BLaER1 treated with 17β-estradiol and CSF1 and Interleukin-3, amounts not matched to agents 10 nM and 100 nM (cell line): ENCODE measurements around the gene ACOD1.
A peak's percentile ranks its signal among the peaks of the same experiment; 100 is the strongest.

Experiments used
- H3K27ac ChIP-seq, 11 experiments: shearing (Covaris generic); formaldehyde crosslinking; 2 replicates each; pipeline ENCODE4 v1.8.1; 2022
- H3K27me3 ChIP-seq, 11 experiments: shearing (Covaris generic); formaldehyde crosslinking; 2 replicates each; pipeline ENCODE4 v1.8.1; 2022
- H3K36me3 ChIP-seq, 11 experiments: shearing (Covaris generic); formaldehyde crosslinking; 2 replicates each; pipeline ENCODE4 v1.8.1; 2022
- H3K4me1 ChIP-seq, 10 experiments: shearing (Covaris generic); formaldehyde crosslinking; 2 replicates each; pipeline ENCODE4 v1.8.1; 2022
- H3K4me2 ChIP-seq, 11 experiments: shearing (Covaris generic); formaldehyde crosslinking; 2 replicates each; pipeline ENCODE4 v1.8.1; 2022
- H3K4me3 ChIP-seq, 10 experiments: shearing (Covaris generic); formaldehyde crosslinking; 2 replicates each; pipeline ENCODE4 v1.8.1; 2022
- H3K9ac ChIP-seq, 11 experiments: shearing (Covaris generic); formaldehyde crosslinking; 2 replicates each; pipeline ENCODE4 v1.8.1; 2022
- H3K9me3 ChIP-seq, 11 experiments: shearing (Covaris generic); formaldehyde crosslinking; replicated peaks in 1 of 11; 2 replicates each; pipeline ENCODE4 v1.8.1; 2022
- H4K20me1 ChIP-seq, 11 experiments: shearing (Covaris generic); formaldehyde crosslinking; 2 replicates each; pipeline ENCODE4 v1.8.1; 2022
- Cebpa-rat ChIP-seq, 11 experiments: shearing (Covaris generic); IDR thresholded peaks; 2 replicates each; pipeline ENCODE4 v1.8.1; 2022

Gene ACOD1

GRCh38 chr13:76973920-76974617 is 25.8 kb downstream of the ACOD1 start:
- Histone ChIP-seq H3K27ac (no peak overlapping the region), H3K9me3 (no peaks in the 10 kb centered on the region), H3K4me3 (no peak overlapping the region), H3K4me2 (no peak overlapping the region), H3K27me3 (no peaks in the 10 kb centered on the region), H3K9ac (no peak overlapping the region), H3K36me3 (no peaks in the 10 kb centered on the region), H3K4me1 (peaks cover 0 to 12% (median 0%) of the 10 kb centered on the region in 10 experiments; a peak in 4 of 20 replicates), H4K20me1 (no peaks in the 10 kb centered on the region)
- no peak for TF ChIP-seq Cebpa-rat (IDR thresholded peaks at IDR 0.05)

- Histone ChIP-seq H3K36me3 (no peaks in the 10 kb centered on the region), H3K9ac (no peak overlapping the region), H3K9me3 (no peaks in the 10 kb centered on the region), H3K27ac (no peak overlapping the region), H3K4me1 (peaks cover 0 to 12% (median 0%) of the 10 kb centered on the region in 10 experiments; a peak in 4 of 20 replicates), H3K4me3 (no peak overlapping the region), H3K27me3 (no peaks in the 10 kb centered on the region), H4K20me1 (no peaks in the 10 kb centered on the region), H3K4me2 (no peak overlapping the region)
- TF ChIP-seq Cebpa-rat (IDR thresholded peaks at IDR 0.05), result no peak
These were observed 26.3 kb downstream of the ACOD1 start for GRCh38 chr13:76974618-76974975.

GRCh38 chr13:76975863-76976262 is 27.6 kb downstream of the ACOD1 start:
- no peak overlapping the region for H3K27ac ChIP-seq

GRCh38 chr13:76976490-76976889 is 28.2 kb downstream of the ACOD1 start:
- Histone ChIP-seq H3K9me3 (no peaks in the 10 kb centered on the region), H3K27ac (no peak overlapping the region), H3K4me2 (no peak overlapping the region)

More at GRCh38 chr13:76975863-76976262, 27.6 kb downstream of the ACOD1 start:
- Histone ChIP-seq H3K9ac (no peak overlapping the region), H3K4me1 (peaks cover 0 to 12% (median 0%) of the 10 kb centered on the region in 10 experiments; a peak in 4 of 20 replicates), H3K4me3 (no peak overlapping the region), H3K9me3 (no peaks in the 10 kb centered on the region), H3K4me2 (no peak overlapping the region), H3K27me3 (no peaks in the 10 kb centered on the region), H3K36me3 (no peaks in the 10 kb centered on the region), H4K20me1 (no peaks in the 10 kb centered on the region)
- no peak for TF ChIP-seq Cebpa-rat (IDR thresholded peaks at IDR 0.05)

GRCh38 chr13:76976929-76977328 is 28.6 kb downstream of the ACOD1 start:
- TF ChIP-seq Cebpa-rat (IDR thresholded peaks at IDR 0.05), result no peak
- Histone ChIP-seq H3K27ac (no peak overlapping the region), H3K36me3 (no peaks in the 10 kb centered on the region), H3K9ac (no peak overlapping the region), H3K4me1 (peaks cover 0 to 12% (median 1%) of the 10 kb centered on the region in 10 experiments; a peak in 8 of 20 replicates), H4K20me1 (no peaks in the 10 kb centered on the region), H3K9me3 (no peaks in the 10 kb centered on the region), H3K4me2 (no peak overlapping the region), H3K27me3 (no peaks in the 10 kb centered on the region), H3K4me3 (no peak overlapping the region)

More at GRCh38 chr13:76976490-76976889, 28.2 kb downstream of the ACOD1 start:
- TF ChIP-seq Cebpa-rat (IDR thresholded peaks at IDR 0.05), result no peak
- Histone ChIP-seq H3K4me1 (peaks cover 0 to 12% (median 0%) of the 10 kb centered on the region in 10 experiments; a peak in 4 of 20 replicates), H3K4me3 (no peak overlapping the region), H3K36me3 (no peaks in the 10 kb centered on the region), H4K20me1 (no peaks in the 10 kb centered on the region), H3K27me3 (no peaks in the 10 kb centered on the region), H3K9ac (no peak overlapping the region)

GRCh38 chr13:76980075-76980718 is 31.9 kb downstream of the ACOD1 start:
- H3K9me3 ChIP-seq, result no peaks in the 10 kb centered on the region
- no peak for TF ChIP-seq Cebpa-rat (IDR thresholded peaks at IDR 0.05)
- no peak overlapping the region for H3K27ac ChIP-seq
- no peak overlapping the region for H3K4me3 ChIP-seq
- peak overlapping the region in 6 of 11 experiments; percentile 27 to 59 (median 36); a peak in 9 of 22 replicates for H3K4me2 ChIP-seq
- no peaks in the 10 kb centered on the region for H3K27me3 ChIP-seq
- no peaks in the 10 kb centered on the region for H4K20me1 ChIP-seq
- no peak overlapping the region for H3K9ac ChIP-seq
- no peaks in the 10 kb centered on the region for H3K36me3 ChIP-seq
- peaks cover 0 to 10% (median 4%) of the 10 kb centered on the region in 10 experiments; a peak in 8 of 20 replicates for H3K4me1 ChIP-seq

- Histone ChIP-seq H3K4me3 (no peak overlapping the region), H3K27ac (no peak overlapping the region), H3K9ac (no peak overlapping the region), H3K36me3 (no peaks in the 10 kb centered on the region), H3K4me2 (peak overlapping the region in 3 of 11 experiments; percentile 5 to 24 (median 8); a peak in 5 of 22 replicates), H3K4me1 (peaks cover 0 to 10% (median 4%) of the 10 kb centered on the region in 10 experiments; a peak in 8 of 20 replicates), H3K27me3 (no peaks in the 10 kb centered on the region), H4K20me1 (no peaks in the 10 kb centered on the region), H3K9me3 (no peaks in the 10 kb centered on the region)
- no peak for TF ChIP-seq Cebpa-rat (IDR thresholded peaks at IDR 0.05)
These were observed 33.8 kb downstream of the ACOD1 start for GRCh38 chr13:76982061-76982460.

- Histone ChIP-seq H3K4me1 (peaks cover 0 to 10% (median 4%) of the 10 kb centered on the region in 10 experiments; a peak in 8 of 20 replicates), H3K27me3 (no peaks in the 10 kb centered on the region), H3K9me3 (no peaks in the 10 kb centered on the region), H3K4me3 (no peak overlapping the region), H3K4me2 (no peak overlapping the region), H3K36me3 (no peaks in the 10 kb centered on the region), H3K9ac (no peak overlapping the region), H3K27ac (no peak overlapping the region), H4K20me1 (no peaks in the 10 kb centered on the region)
- TF ChIP-seq Cebpa-rat (IDR thresholded peaks at IDR 0.05), result no peak
These were observed 35.4 kb downstream of the ACOD1 start for GRCh38 chr13:76983676-76984075.

GRCh38 chr13:76991432-76991795 is 43.1 kb downstream of the ACOD1 start:
- H3K36me3 ChIP-seq, result peaks cover 11 to 17% (median 12%) of the 10 kb centered on the region in 11 experiments; a peak in 21 of 22 replicates
- peak overlapping the region; percentile 65 to 81 (median 76) for H3K4me3 ChIP-seq
- peak overlapping the region; percentile 60 to 99 (median 96) for H3K4me2 ChIP-seq
- H3K9ac ChIP-seq, result peak overlapping the region; percentile 83 to 91 (median 89)
- peak overlapping the region; percentile 80 to 93 (median 84) for H3K27ac ChIP-seq
- no peaks in the 10 kb centered on the region; a peak in 1 of 22 replicates for H4K20me1 ChIP-seq
- H3K9me3 ChIP-seq, result no peaks in the 10 kb centered on the region
- peaks cover 14 to 24% (median 22%) of the 10 kb centered on the region in 10 experiments for H3K4me1 ChIP-seq
- no peak for TF ChIP-seq Cebpa-rat (IDR thresholded peaks at IDR 0.05)
- H3K27me3 ChIP-seq, result no peaks in the 10 kb centered on the region
